GM18858 (cell line): ENCODE data around the gene CITED2.
"Not testable (repeated sequence)": the region's sequence is repeated elsewhere in the genome, so short reads cannot be mapped to it uniquely, and the experiment has no call there.

Source experiments
- ATAC-seq: cut with Tn5 transposase; IDR thresholded peaks from one replicate; pipeline ENCODE4 v1.9.1; 2021; ENCODE audit not compliant: unreplicated experiment

CITED2 gene

GRCh38 chr6:139367810-139368351, 6.6 kb downstream of the CITED2 start:
- no peak for ATAC-seq

GRCh38 chr6:139364982-139365379, 9.5 kb downstream of the CITED2 start:
- ATAC-seq: no peak

- ATAC-seq: no peak
These were observed 10.0 kb downstream of the CITED2 start for GRCh38 chr6:139364302-139364981.

GRCh38 chr6:139363797-139364196, 10.7 kb downstream of the CITED2 start:
- not testable (repeated sequence) for ATAC-seq

GRCh38 chr6:139363123-139363522, 11.3 kb downstream of the CITED2 start:
- not testable (repeated sequence) for ATAC-seq

GRCh38 chr6:139361211-139361610, 13.2 kb downstream of the CITED2 start:
- no peak for ATAC-seq

GRCh38 chr6:139356924-139357323, 17.5 kb downstream of the CITED2 start:
- ATAC-seq: no peak

- no peak for ATAC-seq
These were observed 18.5 kb downstream of the CITED2 start for GRCh38 chr6:139355777-139356445.

- ATAC-seq: peak; percentile 74
These were observed 19.3 kb downstream of the CITED2 start for GRCh38 chr6:139355172-139355571.

GRCh38 chr6:139354189-139354588, 20.3 kb downstream of the CITED2 start:
- ATAC-seq: no peak

- ATAC-seq: no peak
These were observed 24.9 kb downstream of the CITED2 start for GRCh38 chr6:139349464-139350020.

GRCh38 chr6:139346392-139346791, 28.1 kb downstream of the CITED2 start:
- ATAC-seq: no peak

GRCh38 chr6:139344186-139344963, 30.1 kb downstream of the CITED2 start:
- ATAC-seq: no peak

GRCh38 chr6:139343052-139343750, 31.2 kb downstream of the CITED2 start:
- ATAC-seq: no peak

GRCh38 chr6:139341060-139341459, 33.4 kb downstream of the CITED2 start:
- ATAC-seq: no peak

- no peak for ATAC-seq
These were observed 35.7 kb downstream of the CITED2 start for GRCh38 chr6:139338795-139339194.

- ATAC-seq: no peak
These were observed 36.6 kb downstream of the CITED2 start for GRCh38 chr6:139337830-139338229.

- ATAC-seq: peak; percentile 6
These were observed 37.4 kb downstream of the CITED2 start for GRCh38 chr6:139337001-139337400.

GRCh38 chr6:139336488-139336887, 38.0 kb downstream of the CITED2 start:
- peak; percentile 62 for ATAC-seq

- no peak for ATAC-seq
These were observed 38.8 kb downstream of the CITED2 start for GRCh38 chr6:139335447-139336210.
